IPS-20b (cell line): ENCODE data around the gene STARD5.

Experiments
- H3K27ac ChIP-seq: one replicate; pipeline ENCODE4 v1.5.1; 2013; ENCODE audit warnings: low read length
- H3K27me3 ChIP-seq: 2 replicates; pipeline ENCODE4 v1.6.1; 2013; ENCODE audit warnings: mild to moderate bottlenecking, low read length, inconsistent platforms; ENCODE audit not compliant: insufficient read depth
- H3K36me3 ChIP-seq: 2 replicates; pipeline ENCODE4 v1.6.1; 2013; ENCODE audit warnings: low read depth, mild to moderate bottlenecking, inconsistent platforms, low read length, moderate library complexity; ENCODE audit not compliant: insufficient read depth
- H3K4me1 ChIP-seq: 2 replicates; pipeline ENCODE4 v1.6.1; 2013; ENCODE audit warnings: mild to moderate bottlenecking, control low read depth, inconsistent platforms, low read length, moderate library complexity; ENCODE audit not compliant: insufficient read depth
- H3K4me3 ChIP-seq: 2 replicates; pipeline ENCODE4 v1.5.1; 2013; ENCODE audit warnings: mild to moderate bottlenecking, low read length, inconsistent platforms
- H3K9ac ChIP-seq: 2 replicates; pipeline ENCODE4 v1.6.1; 2013; ENCODE audit warnings: low read depth, mild to moderate bottlenecking, inconsistent platforms, low read length, moderate library complexity
- H3K9me3 ChIP-seq: 2 replicates; pipeline ENCODE4 v1.6.1; 2013; ENCODE audit warnings: mild to moderate bottlenecking, low read depth, low read length, inconsistent platforms; ENCODE audit not compliant: insufficient read depth

STARD5 gene

DNA sequence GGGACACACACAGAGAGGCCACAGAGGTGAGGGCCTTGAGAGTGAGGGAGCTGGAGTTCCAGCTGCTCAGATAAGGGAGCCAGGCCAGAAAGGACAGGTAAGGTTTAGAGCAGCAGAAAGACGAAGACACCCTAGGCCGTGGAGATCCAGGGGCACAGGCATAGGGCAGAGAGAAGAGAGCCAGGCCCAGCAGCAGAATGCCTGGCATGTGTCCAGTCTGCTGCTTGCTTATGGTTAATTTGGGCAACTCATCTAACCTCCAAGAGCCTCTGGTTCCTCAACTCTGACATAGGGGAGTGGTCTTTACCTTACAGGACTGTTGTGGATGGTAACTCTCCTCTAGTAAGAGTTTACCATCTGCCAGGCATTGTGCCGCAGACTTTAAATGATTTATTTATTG is 35.9 kb downstream of the STARD5 start:
- Histone ChIP-seq H3K9ac (no peak overlapping the region), H3K4me3 (no peak overlapping the region), H3K4me1 (no peaks in the 10 kb centered on the region), H3K36me3 (no peaks in the 10 kb centered on the region), H3K27ac (no peak overlapping the region), H3K27me3 (no peaks in the 10 kb centered on the region), H3K9me3 (no peaks in the 10 kb centered on the region)

DNA sequence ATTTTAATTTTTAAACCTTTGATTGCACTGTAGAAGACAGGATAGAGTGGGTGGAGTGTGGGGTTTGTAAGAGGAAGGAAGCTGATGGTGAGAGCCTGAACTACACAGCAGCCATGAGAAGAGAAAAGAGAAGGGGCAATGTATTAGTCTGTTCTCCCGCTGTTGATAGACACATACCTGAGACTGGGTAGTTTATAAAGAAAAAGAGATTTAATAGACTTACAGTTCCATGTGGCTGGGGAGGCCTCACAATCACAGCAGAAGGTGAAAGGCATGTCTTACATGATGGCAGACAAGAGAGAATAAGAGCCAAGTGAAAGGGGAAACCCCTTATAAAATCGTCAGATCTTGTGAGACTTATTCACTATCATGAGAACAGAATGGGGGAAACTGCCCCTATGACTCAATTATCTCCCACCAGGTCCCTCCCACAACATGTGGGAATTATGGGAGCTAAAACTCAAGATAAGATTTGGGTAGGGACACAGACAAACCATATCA is 37.3 kb downstream of the STARD5 start:
- H3K4me1 ChIP-seq, result no peaks in the 10 kb centered on the region
- no peak overlapping the region for H3K9ac ChIP-seq
- no peaks in the 10 kb centered on the region for H3K36me3 ChIP-seq
- no peak overlapping the region for H3K4me3 ChIP-seq
- H3K9me3 ChIP-seq, result no peaks in the 10 kb centered on the region
- no peaks in the 10 kb centered on the region for H3K27me3 ChIP-seq
- no peak overlapping the region for H3K27ac ChIP-seq

DNA sequence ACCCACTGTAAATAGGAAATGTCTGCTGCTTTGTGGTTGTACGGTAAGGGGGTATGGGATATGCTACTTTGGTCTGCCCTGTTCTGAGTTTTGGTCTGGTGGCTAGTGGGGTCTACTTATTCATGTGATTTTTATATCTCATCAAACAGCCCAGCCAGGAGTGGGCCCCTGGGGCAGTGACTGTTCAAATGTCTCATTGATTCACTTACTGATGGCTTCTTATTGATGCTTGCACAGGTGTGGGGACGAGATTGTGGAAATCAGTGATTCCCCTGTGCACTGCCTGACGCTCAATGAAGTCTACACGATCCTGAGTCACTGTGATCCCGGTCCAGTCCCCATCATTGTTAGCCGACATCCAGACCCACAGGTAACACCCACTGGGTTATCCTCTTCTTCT is 38.5 kb downstream of the STARD5 start:
- H3K9ac ChIP-seq, result no peak overlapping the region
- no peak overlapping the region for H3K27ac ChIP-seq

DNA sequence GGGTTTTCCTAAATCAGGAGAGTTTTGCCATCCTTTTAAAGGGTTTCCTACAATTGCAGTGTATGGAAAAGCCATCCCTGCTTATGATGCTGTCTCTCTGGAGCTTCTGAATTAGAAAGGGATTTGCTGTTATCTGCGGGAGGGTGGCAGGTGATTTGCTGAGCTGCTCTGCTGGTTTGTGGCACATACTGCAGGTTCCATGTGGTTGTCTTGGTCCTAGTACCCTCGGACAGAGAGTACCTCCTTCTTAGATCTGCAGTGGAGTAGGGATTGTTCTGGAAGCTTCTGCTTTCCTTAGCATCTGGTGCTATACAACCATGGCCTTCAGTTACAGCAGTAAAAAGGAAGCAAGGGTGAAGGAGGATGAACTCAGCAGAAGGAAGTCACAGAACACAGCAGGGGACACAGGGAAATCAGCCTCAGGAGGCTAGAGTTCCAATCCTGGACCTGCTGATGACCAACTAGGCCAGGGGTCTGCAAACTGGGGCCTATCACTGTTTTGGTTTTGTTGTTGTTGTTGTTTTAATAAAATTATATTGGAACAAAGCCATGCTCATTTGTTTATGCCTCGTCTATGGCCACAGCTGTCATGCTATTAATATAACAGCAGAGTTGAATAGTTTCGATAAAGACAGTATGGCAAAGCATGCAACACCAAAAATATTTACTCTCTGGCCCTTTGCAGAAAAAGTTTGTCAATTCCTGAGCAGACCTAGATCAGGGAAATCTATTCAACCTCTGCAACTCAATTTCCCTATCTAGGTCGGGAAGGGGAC is 39.5 kb downstream of the STARD5 start:
- Histone ChIP-seq H3K27me3 (no peaks in the 10 kb centered on the region), H3K27ac (no peak overlapping the region), H3K36me3 (no peaks in the 10 kb centered on the region), H3K9ac (no peak overlapping the region), H3K4me3 (no peak overlapping the region), H3K4me1 (no peaks in the 10 kb centered on the region), H3K9me3 (no peaks in the 10 kb centered on the region)

More for the DNA sequence above, 38.5 kb downstream of the STARD5 start:
- no peak overlapping the region for H3K4me3 ChIP-seq
- no peaks in the 10 kb centered on the region for H3K36me3 ChIP-seq
- H3K9me3 ChIP-seq, result no peaks in the 10 kb centered on the region
- no peaks in the 10 kb centered on the region for H3K4me1 ChIP-seq
- H3K27me3 ChIP-seq, result no peaks in the 10 kb centered on the region

DNA sequence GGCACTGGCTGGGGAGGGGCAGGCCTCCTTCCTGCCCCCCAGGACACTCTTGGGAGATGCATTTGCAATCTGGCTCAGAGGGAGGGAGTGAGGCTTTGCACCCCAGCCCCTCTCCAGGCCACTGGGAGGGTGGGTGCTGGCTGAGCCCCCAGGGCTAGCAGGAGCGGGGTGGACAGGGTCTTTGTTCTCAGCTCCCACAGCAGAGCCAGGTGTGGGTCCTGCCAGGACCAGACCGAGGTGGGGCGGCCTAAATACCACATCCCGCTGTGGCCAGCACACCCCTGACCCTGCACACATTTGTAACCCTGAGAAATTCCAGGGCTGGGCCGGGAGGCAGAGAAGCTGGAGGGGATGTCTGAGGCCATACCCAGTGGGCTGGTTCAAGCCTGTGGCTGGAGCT is 41.0 kb downstream of the STARD5 start:
- no peaks in the 10 kb centered on the region for H3K9me3 ChIP-seq
- no peaks in the 10 kb centered on the region for H3K27me3 ChIP-seq
- no peak overlapping the region for H3K27ac ChIP-seq
- H3K9ac ChIP-seq, result no peak overlapping the region
- no peaks in the 10 kb centered on the region for H3K36me3 ChIP-seq
- no peaks in the 10 kb centered on the region for H3K4me1 ChIP-seq
- H3K4me3 ChIP-seq, result no peak overlapping the region

DNA sequence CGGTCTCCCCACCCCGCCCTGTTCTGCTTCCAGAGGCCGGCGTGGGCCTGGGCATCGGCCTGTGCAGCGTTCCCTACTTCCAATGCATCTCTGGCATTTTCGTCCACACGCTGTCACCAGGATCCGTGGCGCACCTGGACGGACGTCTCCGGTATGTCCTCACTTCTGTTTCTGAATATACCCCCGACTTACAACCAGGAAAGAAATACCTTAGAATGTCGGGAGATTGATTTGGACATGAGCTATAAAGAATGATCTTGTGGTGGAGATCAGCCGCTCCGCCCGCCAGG is 41.4 kb downstream of the STARD5 start:
- no peak overlapping the region for H3K27ac ChIP-seq
- no peaks in the 10 kb centered on the region for H3K36me3 ChIP-seq
- H3K27me3 ChIP-seq, result no peaks in the 10 kb centered on the region
- H3K4me3 ChIP-seq, result no peak overlapping the region
- H3K9me3 ChIP-seq, result peaks cover 1% of the 10 kb centered on the region; the same call in 1 of the 2 replicates
- H3K9ac ChIP-seq, result no peak overlapping the region
- H3K4me1 ChIP-seq, result no peaks in the 10 kb centered on the region

DNA sequence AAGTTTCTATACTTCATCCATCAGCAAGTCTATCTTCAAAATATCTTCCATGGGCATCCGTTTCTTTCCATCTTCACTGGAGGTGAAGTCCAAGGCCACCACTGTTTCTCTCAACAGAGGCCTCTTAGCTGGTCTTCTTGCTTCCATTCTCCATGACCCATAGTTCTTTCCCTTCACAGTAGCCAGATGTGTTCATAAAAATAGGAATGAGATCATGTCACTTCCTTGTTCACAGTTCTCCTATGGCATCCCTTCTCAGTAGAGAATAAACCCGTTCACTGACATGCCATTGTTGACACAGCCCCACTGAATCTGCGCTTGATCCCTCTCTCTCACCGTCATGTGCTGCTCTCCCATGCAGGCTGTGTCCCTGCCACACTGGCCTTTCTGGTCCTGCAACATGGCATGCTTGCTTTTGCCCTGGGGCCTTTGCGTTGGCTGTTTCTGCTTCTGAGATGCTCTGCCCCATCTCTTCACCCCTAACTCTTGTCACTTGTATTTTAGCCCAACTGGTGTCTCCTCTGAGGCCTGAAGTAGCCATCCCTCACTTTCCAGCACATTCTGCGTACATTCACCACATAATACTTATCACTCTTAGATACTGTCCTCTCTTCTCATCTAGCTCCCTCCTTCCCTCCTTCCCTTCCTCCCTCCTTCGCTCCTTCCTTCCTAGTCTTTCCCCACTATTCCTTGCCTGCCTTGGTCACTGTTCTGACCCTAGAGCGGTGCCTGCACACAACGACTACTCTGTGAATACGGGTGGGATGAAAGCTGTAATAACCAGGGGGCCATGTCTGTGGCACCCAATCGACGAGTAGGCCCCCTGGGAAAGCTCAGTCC is 42.0 kb downstream of the STARD5 start:
- Histone ChIP-seq H3K27me3 (no peaks in the 10 kb centered on the region), H3K9ac (no peak overlapping the region), H3K4me3 (no peak overlapping the region), H3K4me1 (no peaks in the 10 kb centered on the region), H3K36me3 (no peaks in the 10 kb centered on the region), H3K9me3 (peaks cover 7% of the 10 kb centered on the region), H3K27ac (no peak overlapping the region)

DNA sequence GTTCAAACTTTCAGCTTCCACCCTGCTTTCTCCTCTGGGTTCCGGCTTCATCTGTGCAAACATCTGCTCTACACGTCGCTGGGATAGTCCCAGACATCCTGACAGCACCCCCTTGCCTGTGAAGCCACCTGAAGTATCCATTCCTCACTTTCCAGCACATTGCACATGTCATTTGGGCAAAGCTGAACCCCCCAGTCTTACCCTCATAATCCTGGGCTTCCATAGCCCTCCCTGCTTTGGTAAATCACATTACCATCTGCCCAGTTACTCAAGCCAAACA is 42.5 kb downstream of the STARD5 start:
- Histone ChIP-seq H3K4me3 (no peak overlapping the region), H3K9me3 (peaks cover 13% of the 10 kb centered on the region), H3K27ac (no peak overlapping the region), H3K9ac (no peak overlapping the region), H3K27me3 (no peaks in the 10 kb centered on the region), H3K4me1 (no peaks in the 10 kb centered on the region), H3K36me3 (no peaks in the 10 kb centered on the region)

DNA sequence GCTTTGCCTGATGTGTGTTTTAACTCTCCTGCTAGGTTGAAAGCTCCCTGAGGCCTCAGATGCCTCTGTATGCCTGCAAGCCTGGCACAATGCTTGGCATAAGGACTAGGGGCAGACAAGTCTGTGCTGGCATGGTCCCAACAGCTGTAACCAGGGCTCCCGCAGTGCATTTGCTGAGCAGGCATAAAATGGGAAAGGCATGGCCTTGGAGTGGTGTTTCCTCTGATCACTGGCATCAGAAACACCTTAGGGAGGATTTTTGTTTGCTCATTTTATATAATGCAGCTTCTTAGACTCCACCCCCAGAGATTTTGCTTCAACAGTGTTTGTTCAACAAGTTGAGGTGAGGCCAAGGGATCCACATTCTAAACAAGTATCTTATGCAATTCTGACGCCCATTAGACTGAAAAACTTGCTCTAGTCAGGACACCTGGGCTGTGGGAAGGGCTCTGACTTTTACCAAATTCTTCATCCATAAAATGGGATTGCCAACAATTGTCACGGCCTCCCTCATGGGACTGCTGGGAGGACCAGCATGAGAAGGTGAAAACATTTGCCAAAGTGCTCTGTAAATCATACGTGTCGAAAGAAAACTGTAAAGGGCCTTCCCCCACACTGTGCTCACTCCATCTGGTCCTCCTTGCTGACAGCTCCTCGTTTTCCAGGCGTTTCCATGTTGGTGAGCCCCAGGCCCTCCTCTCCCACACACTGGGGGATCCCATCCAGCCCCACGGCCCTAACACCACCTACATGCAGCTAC is 43.1 kb downstream of the STARD5 start:
- Histone ChIP-seq H3K36me3 (no peaks in the 10 kb centered on the region), H3K27me3 (no peaks in the 10 kb centered on the region), H3K9ac (no peak overlapping the region), H3K4me3 (no peak overlapping the region), H3K9me3 (peaks cover 14% of the 10 kb centered on the region), H3K4me1 (no peaks in the 10 kb centered on the region), H3K27ac (no peak overlapping the region)

DNA sequence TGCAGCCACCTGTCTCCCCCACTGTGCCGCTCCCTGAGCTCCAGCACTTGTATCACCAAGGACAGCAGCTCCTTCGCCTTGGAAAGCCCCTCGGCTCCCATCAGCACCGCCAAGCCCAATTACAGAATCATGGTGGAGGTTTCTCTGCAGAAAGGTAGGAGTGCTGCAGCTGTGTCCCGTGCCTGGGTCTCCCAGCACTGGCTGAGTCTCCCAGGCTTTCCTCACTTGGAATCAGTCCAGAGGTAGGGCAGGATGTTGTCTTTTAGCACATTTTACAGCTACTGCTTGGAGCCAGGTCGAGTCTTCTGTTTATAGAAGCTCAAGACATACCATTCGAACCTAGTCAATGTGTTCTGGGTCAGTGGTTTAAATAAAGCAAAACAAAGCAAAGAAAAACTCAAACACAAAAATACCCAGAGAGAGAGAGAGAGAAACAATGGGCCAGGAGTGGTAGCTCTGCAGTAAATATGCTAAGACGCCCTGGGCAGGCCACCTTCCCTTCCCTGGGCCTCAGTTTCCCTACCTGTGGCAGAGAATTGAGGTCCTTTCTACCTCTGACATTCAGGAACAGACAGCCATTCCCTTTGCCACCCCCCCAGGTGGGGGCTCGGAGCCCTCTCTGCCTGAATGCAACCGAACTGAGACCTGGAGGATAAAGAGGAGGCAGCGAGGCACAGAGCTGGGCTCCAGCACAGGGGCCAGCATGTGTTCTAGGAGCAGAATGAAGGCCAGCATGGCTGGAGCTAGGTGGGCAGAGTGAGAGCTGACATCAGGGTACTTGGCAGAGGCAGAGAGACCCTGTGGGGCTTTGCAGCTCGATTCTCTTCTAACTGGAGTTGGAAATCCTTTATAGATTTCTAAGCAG is 44.1 kb downstream of the STARD5 start:
- Histone ChIP-seq H3K9me3 (peaks cover 14% of the 10 kb centered on the region), H3K36me3 (no peaks in the 10 kb centered on the region), H3K27ac (no peak overlapping the region), H3K27me3 (no peaks in the 10 kb centered on the region), H3K9ac (no peak overlapping the region), H3K4me1 (no peaks in the 10 kb centered on the region), H3K4me3 (no peak overlapping the region)

DNA sequence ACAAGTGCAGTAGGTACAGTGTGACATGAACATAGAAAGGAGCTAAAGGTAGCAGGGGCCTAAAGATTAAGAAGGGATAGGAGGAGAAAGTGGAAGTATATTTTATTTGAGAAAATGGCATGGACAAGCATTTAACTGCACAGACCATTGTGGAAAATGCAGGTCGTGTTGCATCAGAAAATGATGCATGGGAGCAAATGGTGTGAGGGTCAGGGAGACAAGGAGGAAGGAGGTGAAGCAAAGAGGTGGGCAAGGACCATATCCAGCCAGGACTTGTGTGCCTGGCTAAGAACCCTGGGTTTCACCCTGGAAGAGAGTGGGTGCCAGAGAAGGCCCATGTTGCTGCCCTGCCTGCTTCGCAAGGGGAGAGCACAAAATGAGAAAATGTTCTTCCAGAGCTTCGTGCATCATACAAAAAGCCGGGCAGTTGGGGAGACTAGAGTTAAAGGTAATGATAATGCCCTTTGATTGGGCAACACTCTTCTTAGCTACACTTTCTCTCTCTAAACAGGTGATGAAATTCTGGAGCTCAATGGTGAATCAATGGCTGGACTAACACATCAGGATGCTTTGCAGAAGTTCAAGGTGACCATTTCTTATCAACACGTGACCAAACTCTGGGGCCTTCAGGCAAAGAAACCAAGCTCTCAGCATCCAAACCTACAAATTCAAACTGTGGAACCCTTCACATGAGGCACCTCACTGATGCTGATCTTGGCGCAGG is 45.5 kb downstream of the STARD5 start:
- no peak overlapping the region for H3K27ac ChIP-seq
- H3K9ac ChIP-seq, result no peak overlapping the region
- no peak overlapping the region for H3K4me3 ChIP-seq
- H3K27me3 ChIP-seq, result no peaks in the 10 kb centered on the region
- H3K36me3 ChIP-seq, result no peaks in the 10 kb centered on the region
- H3K4me1 ChIP-seq, result no peaks in the 10 kb centered on the region
- peaks cover 14% of the 10 kb centered on the region for H3K9me3 ChIP-seq
